ENCODE results near the gene IFITM5. TPM values are rescaled to one million over a fixed set of nuclear protein-coding genes. Genes with fewer than 3 reads are reported as not detected.
"Not testable (repeated sequence)": the region's sequence is repeated elsewhere in the genome, so short reads cannot be mapped to it uniquely, and the experiment has no call there.

The IFITM5 gene
- total and polyA plus RNA-seq, 12 donors = not detected

GRCh38 chr11:289398-289711 is 10.0 kb downstream of the IFITM5 start:
- H3K27me3 ChIP-seq = peaks cover 0 to 40% (median 28%) of the 10 kb centered on the region in 7 donors
- H3K36me3 ChIP-seq = peaks cover 0 to 24% (median 0%) of the 10 kb centered on the region in 9 donors
- DNase-seq = no peak
- peak overlapping the region; percentile 2 to 82 (median 70) for H3K4me3 ChIP-seq
- intact Hi-C loops (cut with DNase I) = loop anchor here in 1 of 10 donors (5.0 kb wide), 1 partner anchor 37 kb away; no protein-coding TSS in a partner anchor
- peak overlapping the region; percentile 37 to 87 (median 80) for H3K27ac ChIP-seq
- TF ChIP-seq CTCF (IDR thresholded peaks at IDR 0.05) = no peak
- WGBS, 2 donors = 23 to 25% methylated on average over 14 of the region's 14 CpGs
- no peaks in the 10 kb centered on the region for H3K9me3 ChIP-seq
- H3K4me1 ChIP-seq = peaks cover 3 to 20% (median 18%) of the 10 kb centered on the region in 9 donors
- peak in 3 of 8 donors; percentile 3 to 39 (median 6) for ATAC-seq

GRCh38 chr11:288478-289397 is 10.6 kb downstream of the IFITM5 start, which contains the start of gene PGGHG:
TSS of gene PGGHG (plus strand) at chr11:289126. CDS start at chr11:289817, 691 bp downstream.
- intact Hi-C loops (cut with DNase I) = loop anchor here in 1 of 10 donors (5.0 kb wide), 1 partner anchor 36 kb away; no protein-coding TSS in a partner anchor
- TF ChIP-seq CTCF (IDR thresholded peaks at IDR 0.05) = no peak
- peaks cover 3 to 20% (median 18%) of the 10 kb centered on the region in 9 donors for H3K4me1 ChIP-seq
- DNase-seq (peak; percentile 82 to 88), ATAC-seq (peak; percentile 80 to 93 (median 86))
- WGBS, 2 donors = 1% methylated on average over 41 to 112 of the region's 112 CpGs
- peak within 1 kb of the TSS; percentile 58 to 82 (median 70) for H3K4me3 ChIP-seq
- H3K36me3 ChIP-seq = peaks cover 0 to 19% (median 0%) of the 10 kb centered on the region in 9 donors
- H3K9me3 ChIP-seq = no peaks in the 10 kb centered on the region
- peaks cover 0 to 44% (median 34%) of the 10 kb centered on the region in 7 donors for H3K27me3 ChIP-seq
- H3K27ac ChIP-seq = peak within 1 kb of the TSS; percentile 37 to 87 (median 80)

GRCh38 chr11:287821-288477 is 11.4 kb downstream of the IFITM5 start:
- 18 to 25% methylated on average over 41 of the region's 41 CpGs for WGBS, 2 donors
- TF ChIP-seq CTCF (IDR thresholded peaks at IDR 0.05) = no peak
- peaks cover 0 to 52% (median 42%) of the 10 kb centered on the region in 7 donors for H3K27me3 ChIP-seq
- H3K4me1 ChIP-seq = peaks cover 3 to 20% (median 18%) of the 10 kb centered on the region in 9 donors
- ATAC-seq (peak in 3 of 8 donors; percentile 6 to 8 (median 6)), DNase-seq (peak; percentile 7 to 26)
- H3K9me3 ChIP-seq = no peaks in the 10 kb centered on the region
- peaks cover 0 to 13% (median 0%) of the 10 kb centered on the region in 9 donors for H3K36me3 ChIP-seq
- H3K27ac ChIP-seq = peak overlapping the region in 7 of 10 donors; percentile 70 to 87 (median 82)
- H3K4me3 ChIP-seq = peak overlapping the region; percentile 58 to 82 (median 70)
- intact Hi-C loops (cut with DNase I) = loop anchor here in 1 of 10 donors (5.0 kb wide), 1 partner anchor 36 kb away; no protein-coding TSS in a partner anchor

- peaks cover 0 to 60% (median 49%) of the 10 kb centered on the region in 7 donors for H3K27me3 ChIP-seq
- peak overlapping the region in 1 of 10 donors; percentile 72 for H3K4me3 ChIP-seq
- intact Hi-C loops (cut with DNase I) = loop anchor here in 1 of 10 donors (5.0 kb wide), 1 partner anchor 35 kb away; no protein-coding TSS in a partner anchor
- peak overlapping the region in 1 of 10 donors; percentile 87 for H3K27ac ChIP-seq
- WGBS, 2 donors = 85 to 88% methylated on average over 27 of the region's 27 CpGs
- not testable (repeated sequence) for ATAC-seq, H3K36me3 ChIP-seq, H3K9me3 ChIP-seq
- peak in 1 of 2 donors; percentile 4 for DNase-seq
- H3K4me1 ChIP-seq = peaks cover 3 to 20% (median 18%) of the 10 kb centered on the region in 9 donors
These were observed 12.1 kb downstream of the IFITM5 start for GRCh38 chr11:286977-287820.
